GM21576 (cell line): ENCODE data around the gene CUL4A.

ENCODE experiments used
- ATAC-seq: cut with Tn5 transposase; IDR thresholded peaks from one replicate; pipeline ENCODE4 v1.9.1; 2021; ENCODE audit warnings: mild to moderate bottlenecking, moderate library complexity; ENCODE audit not compliant: unreplicated experiment

The CUL4A gene

DNA sequence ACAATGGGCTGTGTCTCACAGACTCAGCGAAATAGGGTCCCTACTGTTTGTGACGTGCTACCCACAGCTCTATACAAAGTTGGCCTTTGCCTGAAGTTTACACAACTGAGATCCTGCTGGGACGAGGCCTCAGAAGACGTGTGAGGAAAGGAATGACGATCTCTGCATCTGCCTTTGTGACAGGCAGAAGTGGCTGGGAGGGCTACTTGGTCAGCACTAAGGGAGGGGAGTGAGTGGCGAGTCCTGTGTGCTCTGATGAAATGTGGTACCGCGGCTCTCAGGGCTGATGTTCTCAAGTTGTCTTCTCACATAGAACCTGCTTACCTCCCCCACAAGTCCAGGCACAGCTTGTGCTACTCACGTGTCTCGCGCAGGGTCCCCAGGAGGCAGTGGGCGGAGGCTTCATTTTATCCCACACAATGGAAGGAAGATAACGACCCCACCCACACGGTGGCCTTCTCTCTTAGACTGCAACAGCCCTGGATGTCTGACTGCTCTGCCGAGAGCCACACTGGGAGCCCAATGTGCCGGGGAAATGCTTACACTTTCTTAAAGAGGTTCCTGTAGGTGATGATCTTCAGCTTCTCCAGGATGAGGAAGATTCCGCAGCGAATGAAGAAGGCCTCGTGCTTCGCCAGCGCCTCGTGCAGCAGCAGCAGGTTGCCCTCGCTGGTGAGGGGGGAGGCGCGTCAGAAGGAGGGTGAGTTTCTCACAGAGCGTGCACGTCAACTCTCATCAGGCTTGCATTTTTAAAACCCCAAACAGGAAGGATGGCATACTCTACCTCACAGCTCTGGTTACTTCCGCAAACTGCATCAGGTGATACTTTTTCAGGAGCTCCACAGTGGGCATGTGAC, 29.8 kb upstream of the CUL4A start:
- ATAC-seq: no peak

DNA sequence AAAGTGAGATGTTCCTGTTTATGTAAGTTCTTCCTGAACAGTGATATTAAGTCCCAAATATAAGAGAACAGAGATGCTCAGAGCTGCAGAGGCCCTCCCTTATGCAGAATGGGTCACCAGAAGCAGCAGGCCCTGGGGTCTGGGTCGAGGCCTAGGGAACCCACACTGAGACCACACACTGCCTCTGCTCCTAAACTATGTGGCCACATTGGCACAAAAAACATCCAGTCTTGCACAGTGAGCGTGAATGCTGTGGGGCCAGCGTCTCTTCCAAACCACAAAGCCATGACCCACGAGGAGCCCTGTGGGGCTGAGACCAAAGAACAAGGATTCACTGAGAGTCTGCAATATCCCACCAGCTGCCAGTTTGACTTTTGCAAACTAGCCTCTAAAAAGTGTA, 27.4 kb upstream of the CUL4A start:
- no peak for ATAC-seq

DNA sequence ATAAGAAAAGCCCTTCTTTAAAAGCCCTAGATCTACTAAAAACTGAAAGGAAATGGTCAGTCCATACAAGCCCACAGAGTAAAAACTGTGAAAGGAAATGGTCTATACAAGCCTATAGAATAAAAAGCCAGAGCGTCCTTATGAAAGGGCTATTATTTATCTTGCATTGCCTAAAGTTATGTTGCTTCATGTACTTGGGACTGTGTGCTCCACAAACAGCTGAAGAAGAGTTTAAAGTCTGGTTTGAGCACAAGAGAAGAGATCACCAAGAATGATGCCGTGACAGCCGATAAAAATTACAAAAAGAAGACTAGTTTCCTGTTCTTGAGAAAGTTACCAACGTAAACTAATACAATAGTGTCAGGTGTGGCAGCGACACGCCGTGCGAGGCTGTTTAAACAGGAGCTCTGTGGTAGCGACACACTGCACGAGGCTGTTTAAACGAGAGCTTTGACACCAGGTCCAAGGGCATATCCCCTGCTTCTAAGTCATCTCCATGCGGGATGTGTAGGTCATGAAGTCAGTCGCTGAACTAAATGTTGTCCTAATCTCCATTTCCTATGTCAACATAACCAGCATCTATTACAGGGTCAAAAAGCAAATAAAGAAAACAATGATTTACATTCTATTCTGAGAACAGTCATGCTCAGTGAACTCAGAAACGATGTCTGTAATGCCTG, 25.8 kb upstream of the CUL4A start:
- ATAC-seq: no peak

- ATAC-seq: no peak
Observed at GRCh38 chr13:113184568-113185440, 24.6 kb upstream of the CUL4A start.

- ATAC-seq: peak; percentile 90
Observed at GRCh38 chr13:113186061-113186900, 23.1 kb upstream of the CUL4A start.

- ATAC-seq: no peak
Observed at GRCh38 chr13:113187263-113187669, 22.1 kb upstream of the CUL4A start.

DNA sequence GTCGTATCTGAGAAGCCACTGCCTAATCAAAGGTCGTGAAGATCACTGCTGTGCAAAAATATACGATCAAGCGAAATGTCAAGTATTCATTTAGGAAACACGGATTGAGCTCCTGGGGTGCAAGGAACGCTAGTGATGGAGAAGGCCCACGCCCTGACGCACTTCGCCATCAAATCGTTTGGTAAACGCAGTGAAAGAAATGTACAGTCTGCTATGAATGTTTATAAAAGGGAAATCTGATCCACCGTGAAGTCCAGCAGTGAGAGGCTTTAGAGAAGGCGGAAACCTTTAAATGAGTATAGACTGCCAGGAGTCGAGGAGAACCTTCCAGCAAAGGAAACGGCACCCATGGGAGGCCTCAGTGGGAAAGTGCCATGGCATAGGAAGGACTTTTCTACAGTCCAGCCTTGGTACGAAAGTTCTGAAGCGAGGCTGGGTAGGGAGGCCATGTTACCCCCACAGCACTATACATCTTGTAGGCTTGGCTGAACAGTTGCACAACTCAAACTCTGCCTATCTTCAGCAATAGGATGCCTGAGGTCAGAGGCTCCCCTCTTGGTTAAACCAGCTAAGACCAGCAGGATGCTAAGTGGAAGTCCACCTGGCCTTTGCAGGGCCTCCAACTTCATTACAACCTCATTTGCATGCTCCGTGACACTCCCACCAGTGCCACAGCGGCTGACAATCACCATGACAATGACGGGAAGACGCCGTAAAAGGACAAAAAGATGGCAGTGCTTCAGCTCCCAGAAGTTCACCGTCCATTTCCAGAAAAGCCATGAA, 21.3 kb upstream of the CUL4A start:
- ATAC-seq: no peak

DNA sequence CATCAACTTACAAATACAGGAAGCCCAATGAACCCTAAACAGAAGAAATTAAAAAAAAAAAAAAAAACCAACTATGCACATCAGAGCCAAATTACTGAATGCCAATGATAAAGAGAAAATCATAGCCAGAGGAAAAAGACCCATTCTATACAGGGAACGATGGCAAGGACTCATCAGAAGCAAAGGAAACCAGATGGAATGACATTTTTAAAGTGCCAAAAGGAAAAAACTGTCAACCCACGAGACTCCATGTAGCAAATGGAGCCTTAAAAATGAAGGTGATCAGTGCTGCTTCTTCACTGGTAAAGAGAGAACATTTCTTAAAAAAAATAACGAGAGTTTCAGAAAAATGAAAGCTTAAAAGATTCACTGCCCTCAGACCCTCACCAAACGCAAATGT, 19.2 kb upstream of the CUL4A start:
- ATAC-seq: no peak

DNA sequence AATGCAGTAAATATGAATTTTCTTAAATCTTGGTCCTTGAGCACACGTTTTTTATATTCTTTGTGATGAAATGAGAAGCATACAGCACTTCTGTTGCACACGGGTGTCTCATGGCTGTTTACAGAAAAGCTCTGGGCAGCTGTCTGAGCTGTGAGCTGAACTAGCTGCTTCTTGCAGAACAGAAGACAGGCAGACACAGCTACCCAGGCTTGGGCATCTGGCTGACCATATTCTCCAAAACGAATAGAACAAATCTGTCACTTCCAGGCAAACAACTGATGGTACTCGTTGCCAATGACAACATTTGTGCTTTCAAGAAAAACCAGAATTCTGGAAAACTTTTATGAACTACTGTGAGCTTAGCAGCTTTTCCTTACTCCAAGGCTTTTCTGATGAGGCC, 17.1 kb upstream of the CUL4A start:
- no peak for ATAC-seq

DNA sequence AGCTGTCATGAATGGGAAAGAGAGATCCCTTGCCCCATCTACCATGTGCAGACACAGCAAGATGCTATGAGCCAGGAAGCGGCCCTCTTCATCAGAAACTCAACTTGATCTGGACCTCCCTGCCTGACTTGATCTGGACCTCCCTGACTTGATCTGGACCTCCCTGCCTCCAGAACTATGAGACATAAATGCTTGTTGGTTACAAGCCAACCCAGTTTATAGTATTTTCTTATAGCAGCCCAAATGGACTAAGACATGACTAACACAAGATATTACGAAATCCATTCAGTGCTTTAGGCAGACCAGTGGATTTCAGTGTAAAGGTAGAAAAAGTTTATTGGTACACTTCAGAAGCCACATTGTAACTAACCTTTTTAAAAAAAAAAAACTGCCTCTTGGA, 16.5 kb upstream of the CUL4A start:
- no peak for ATAC-seq

- no peak for ATAC-seq
Observed at GRCh38 chr13:113195360-113195759, 14.1 kb upstream of the CUL4A start.

DNA sequence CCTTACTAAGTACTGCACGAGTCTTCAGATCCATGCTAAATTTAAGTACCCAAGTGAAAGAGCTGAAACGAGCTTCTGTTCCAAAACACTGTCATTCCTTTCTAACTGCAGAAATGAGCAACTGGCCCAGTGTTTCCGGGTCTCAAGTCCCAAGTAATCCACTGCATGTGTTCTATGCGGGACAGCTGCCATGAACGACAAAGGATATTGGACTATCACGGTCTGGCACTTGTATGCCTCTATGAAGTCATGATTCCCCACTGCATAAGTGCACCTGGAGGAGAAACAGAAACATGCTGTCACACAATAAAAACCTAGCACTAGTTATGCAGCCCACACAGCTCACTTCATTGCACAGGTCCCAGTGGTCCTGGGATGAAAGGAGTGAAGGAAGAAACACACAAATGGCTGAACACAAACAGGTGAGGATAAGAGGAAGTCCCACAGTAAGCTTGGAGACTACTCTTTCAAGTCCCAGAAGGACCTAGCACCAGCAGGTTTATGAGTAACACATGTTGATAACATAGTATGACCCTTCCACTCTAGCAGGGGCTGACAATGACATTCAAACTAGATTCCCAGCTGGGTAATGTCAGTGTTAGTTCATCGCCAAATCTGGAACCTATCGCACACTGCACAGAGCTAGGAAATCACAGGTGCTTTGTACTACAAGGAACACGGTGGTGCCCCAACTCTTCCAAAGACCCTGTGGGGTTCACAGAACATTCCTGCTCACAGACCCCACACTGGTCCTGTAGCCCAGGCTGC, 12.3 kb upstream of the CUL4A start:
- no peak for ATAC-seq

- ATAC-seq: no peak
Observed at GRCh38 chr13:113201815-113202214, 7.6 kb upstream of the CUL4A start.

DNA sequence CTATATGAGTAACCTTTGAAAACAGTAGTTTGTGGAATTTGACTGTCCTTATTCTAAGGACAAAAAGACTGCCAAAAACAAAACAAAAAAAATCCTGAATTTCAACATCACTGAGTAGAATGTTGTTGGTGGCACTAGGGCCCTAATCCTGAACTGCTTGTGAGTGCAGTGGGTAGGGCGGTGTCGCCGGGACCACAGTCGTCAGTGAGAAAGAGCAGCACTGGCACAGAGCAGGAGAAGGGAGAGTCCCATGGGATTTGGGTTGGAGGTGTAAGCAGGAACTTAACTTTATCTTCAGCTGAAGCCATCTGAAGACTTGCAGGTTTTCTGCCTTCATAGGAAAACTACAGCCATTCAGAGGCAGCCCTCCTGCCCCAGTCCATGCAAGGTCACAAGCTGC, 6.5 kb upstream of the CUL4A start:
- no peak for ATAC-seq

- ATAC-seq: no peak
Observed at GRCh38 chr13:113203507-113204377, 5.7 kb upstream of the CUL4A start.

DNA sequence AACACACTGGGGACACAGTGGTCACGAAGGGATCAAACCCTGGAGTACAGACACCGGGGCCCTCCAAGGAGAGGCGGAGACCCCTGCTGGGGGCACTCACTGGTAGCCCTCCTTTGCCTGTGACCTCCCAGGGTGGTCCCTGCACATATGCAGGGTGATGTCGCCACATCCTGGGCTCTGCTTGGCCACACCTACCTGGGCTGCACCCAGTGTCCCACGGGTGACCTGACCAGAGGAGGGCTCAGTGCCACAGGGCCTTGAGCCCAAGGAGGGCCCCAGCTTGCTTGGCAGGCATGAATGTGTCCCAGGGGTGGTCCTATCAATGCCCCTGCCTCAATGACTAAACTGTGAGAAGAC, 5.1 kb upstream of the CUL4A start:
- ATAC-seq: no peak

- no peak for ATAC-seq
Observed at GRCh38 chr13:113205428-113205931, 3.9 kb upstream of the CUL4A start.

DNA sequence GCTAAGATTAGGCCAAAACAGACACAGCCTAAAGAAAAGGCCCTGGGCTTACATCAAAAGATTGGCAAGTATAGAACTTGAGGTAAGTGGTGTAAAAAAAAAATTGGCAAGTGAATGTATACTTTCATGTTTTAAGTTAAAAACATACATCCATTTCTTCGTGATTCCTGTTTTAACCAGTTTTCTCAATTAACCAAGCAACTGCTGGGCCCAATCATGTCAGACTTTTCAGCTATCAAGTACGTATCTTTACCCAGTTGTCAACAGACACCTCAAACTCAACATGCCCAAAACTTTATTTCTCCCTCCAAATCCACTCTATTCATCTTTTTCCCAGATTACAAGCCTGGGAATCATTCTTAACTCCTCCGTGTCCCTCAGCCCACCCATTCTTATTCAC, 2.0 kb upstream of the CUL4A start:
- ATAC-seq: no peak
